ENCODE results near the gene THSD1.

- TF ChIP-seq CTCF (IDR thresholded peaks at IDR 0.05; ENCODE audit: insufficient read depth, low read depth, low read length): no peak
- no peak for TF ChIP-seq EZH2 (IDR thresholded peaks at IDR 0.05; ENCODE audit: insufficient read depth, low read length)
Measured at GRCh38 chr13:52353193-52353592, 52.8 kb downstream of the THSD1 start.

Measured in astrocyte (in vitro differentiated cells and primary cell).